Muscle of leg (tissue), 11 donors: ENCODE results near the gene YTHDF2. TPM values are rescaled to one million over a fixed set of nuclear protein-coding genes. Genes with fewer than 3 reads are reported as not detected.
"Not testable (repeated sequence)": the region's sequence is repeated elsewhere in the genome, so short reads cannot be mapped to it uniquely, and the experiment has no call there.

Experiments
- DNase-seq: peaks from one replicate; pipeline ENCODE4 v3.0.0; 2013
- H3K27ac ChIP-seq: one replicate; pipeline ENCODE4 v1.5.1; 2013; ENCODE audit warnings: mild to moderate bottlenecking, low read length, control low read depth
- H3K27me3 ChIP-seq: one replicate; pipeline ENCODE4 v1.6.1; 2013; ENCODE audit warnings: low read length; ENCODE audit not compliant: control insufficient read depth, insufficient read depth
- H3K36me3 ChIP-seq: one replicate; pipeline ENCODE4 v1.6.1; 2013; ENCODE audit warnings: low read length; ENCODE audit not compliant: control insufficient read depth, insufficient read depth
- H3K4me1 ChIP-seq: one replicate; pipeline ENCODE4 v1.6.1; 2013; ENCODE audit warnings: low read length; ENCODE audit not compliant: control insufficient read depth, insufficient read depth
- H3K4me3 ChIP-seq: one replicate; pipeline ENCODE4 v1.5.1; 2013; ENCODE audit warnings: low read length, control low read depth
- H3K9me3 ChIP-seq: replicated peaks from 2 replicates; pipeline ENCODE4 v1.6.1; 2013; ENCODE audit warnings: low read depth, low read length; ENCODE audit not compliant: control insufficient read depth
- WGBS: methylation state at CpG from one replicate; pipeline ENCODE4 v1.1.5; 2013; ENCODE audit warnings: missing lambda C conversion rate; ENCODE audit not compliant: insufficient coverage; 5-methylcytosine and 5-hydroxymethylcytosine counted together
- polyA plus RNA-seq, 8 donors: library from polyadenylated mRNA; unstranded; fragments of 120-200 nt; gene quantifications; one replicate each; pipeline versions ENCODE4 v1.2.1 to v1.2.3, GENCODE V29; 2013; ENCODE audit warnings: inconsistent platforms in 1 of 8, low replicate concordance in 1 of 8; ENCODE audit not compliant: insufficient read length in 8 of 8, insufficient read depth in 1 of 8
- total RNA-seq: library from RNA; stranded (reverse); fragments of 120-200 nt; gene quantifications from one replicate; pipeline ENCODE4 v1.2.4, GENCODE V29; 2013

The YTHDF2 gene
- total and polyA plus RNA-seq, 9 donors, result 39.7 to 57.4 (median 50.2) TPM

DNA sequence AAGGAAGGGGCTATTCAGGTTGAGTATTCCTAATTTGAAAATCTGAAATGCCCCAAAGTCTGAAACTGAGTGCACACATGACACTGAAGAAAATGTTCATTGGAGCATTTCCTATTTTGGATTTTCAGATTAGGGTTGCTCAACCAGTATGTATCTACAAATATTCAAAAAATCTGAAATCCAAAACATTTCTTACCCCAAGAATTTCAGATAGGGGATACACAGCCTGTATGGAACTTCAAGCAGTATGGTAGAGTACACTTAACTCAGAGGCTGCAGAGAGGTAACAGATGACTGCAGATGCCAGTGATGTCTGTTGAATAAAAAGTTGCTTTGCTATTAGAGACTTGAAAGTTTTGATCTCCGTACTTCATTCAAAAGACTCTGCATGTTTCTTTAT is 19.0 kb downstream of the YTHDF2 start:
- Histone ChIP-seq H3K4me1 (no peaks in the 10 kb centered on the region), H3K27me3 (no peaks in the 10 kb centered on the region), H3K36me3 (peaks cover 30% of the 10 kb centered on the region), H3K27ac (no peak overlapping the region), H3K4me3 (no peak overlapping the region), H3K9me3 (no peaks in the 10 kb centered on the region)
- WGBS, result no CpG with 5 or more reads among the region's 1 CpG
- no peak for DNase-seq

DNA sequence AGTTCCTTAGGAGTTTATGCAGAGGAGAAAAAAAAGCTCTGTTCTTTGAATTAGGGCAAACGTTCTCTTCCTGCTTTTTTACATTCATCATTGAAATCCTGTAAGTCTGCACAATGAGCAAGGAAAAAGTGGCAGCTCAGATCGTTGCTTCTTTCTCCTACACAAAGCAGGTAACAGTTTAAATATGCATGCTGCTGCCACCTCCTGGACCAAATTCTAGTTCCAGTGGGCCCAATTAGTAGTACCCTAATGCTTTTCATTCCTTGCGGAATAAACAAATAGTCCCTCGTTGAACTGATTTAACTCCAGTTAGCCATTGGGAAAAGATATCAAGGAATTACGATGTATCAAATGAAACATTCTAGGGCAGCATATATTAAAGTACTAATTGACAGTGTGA is 20.1 kb downstream of the YTHDF2 start:
- no peak overlapping the region for H3K4me3 ChIP-seq
- H3K27ac ChIP-seq, result no peak overlapping the region
- 11% methylated on average over 1 of the region's 5 CpGs for WGBS
- DNase-seq, result no peak
- no peaks in the 10 kb centered on the region for H3K9me3 ChIP-seq
- no peaks in the 10 kb centered on the region for H3K27me3 ChIP-seq
- no peaks in the 10 kb centered on the region for H3K4me1 ChIP-seq
- H3K36me3 ChIP-seq, result peaks cover 31% of the 10 kb centered on the region

DNA sequence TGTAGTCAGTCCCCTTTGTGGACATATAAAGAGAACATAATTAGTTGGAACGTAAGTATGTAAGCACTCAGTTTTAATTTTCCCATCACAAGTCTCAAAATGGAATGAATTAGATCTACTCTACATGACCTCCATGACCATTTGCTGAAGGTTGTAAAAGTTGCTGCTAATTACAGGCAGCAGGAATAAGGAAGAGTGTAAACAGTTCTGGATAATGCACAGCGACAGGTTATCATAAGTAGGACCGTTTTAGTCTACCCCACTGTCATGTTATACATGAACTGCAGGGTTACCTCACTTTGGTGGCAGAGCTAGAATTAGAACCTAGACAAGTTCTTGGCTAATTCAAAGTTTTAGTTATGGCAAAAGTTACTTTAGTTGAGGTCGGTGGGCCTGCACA is 21.7 kb downstream of the YTHDF2 start:
- DNase-seq, result no peak
- WGBS, result 64% methylated on average over 2 of the region's 4 CpGs
- no peaks in the 10 kb centered on the region for H3K9me3 ChIP-seq
- no peak overlapping the region for H3K4me3 ChIP-seq
- no peaks in the 10 kb centered on the region for H3K4me1 ChIP-seq
- peaks cover 31% of the 10 kb centered on the region for H3K36me3 ChIP-seq
- no peak overlapping the region for H3K27ac ChIP-seq
- H3K27me3 ChIP-seq, result no peaks in the 10 kb centered on the region

- peaks cover 24% of the 10 kb centered on the region for H3K36me3 ChIP-seq
- no peaks in the 10 kb centered on the region for H3K9me3 ChIP-seq
- H3K4me3 ChIP-seq, result no peak overlapping the region
- H3K27ac ChIP-seq, result no peak overlapping the region
- H3K27me3 ChIP-seq, result no peaks in the 10 kb centered on the region
- no CpG with 5 or more reads among the region's 3 CpGs for WGBS
- no peak for DNase-seq
- H3K4me1 ChIP-seq, result no peaks in the 10 kb centered on the region
Measured at GRCh38 chr1:28759257-28759656, 22.5 kb downstream of the YTHDF2 start.

DNA sequence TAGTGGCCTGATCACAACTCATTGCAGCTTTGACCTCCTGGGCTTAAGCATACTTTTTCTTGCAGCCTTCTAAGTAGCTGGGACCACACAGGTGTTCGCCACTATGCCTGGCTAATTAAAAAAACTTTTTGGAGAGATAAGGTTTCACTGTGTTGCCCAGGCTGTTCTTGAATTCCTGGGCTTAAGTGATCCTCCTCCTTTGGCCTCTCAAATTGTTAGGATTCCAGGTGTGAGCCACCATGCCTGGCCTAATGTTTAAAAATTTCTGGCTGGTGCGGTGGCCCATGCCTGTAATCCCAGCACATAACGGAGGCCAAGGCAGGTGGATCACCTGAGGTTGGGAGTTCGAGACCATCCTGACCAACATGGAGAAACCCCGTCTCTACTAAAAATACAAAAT is 24.4 kb downstream of the YTHDF2 start:
- H3K4me3 ChIP-seq, result no peak overlapping the region
- H3K36me3 ChIP-seq, result peaks cover 33% of the 10 kb centered on the region
- H3K9me3 ChIP-seq, result no peaks in the 10 kb centered on the region
- no peak for DNase-seq
- H3K27ac ChIP-seq, result no peak overlapping the region
- 93% methylated on average over 2 of the region's 5 CpGs for WGBS
- no peaks in the 10 kb centered on the region for H3K27me3 ChIP-seq
- H3K4me1 ChIP-seq, result no peaks in the 10 kb centered on the region

DNA sequence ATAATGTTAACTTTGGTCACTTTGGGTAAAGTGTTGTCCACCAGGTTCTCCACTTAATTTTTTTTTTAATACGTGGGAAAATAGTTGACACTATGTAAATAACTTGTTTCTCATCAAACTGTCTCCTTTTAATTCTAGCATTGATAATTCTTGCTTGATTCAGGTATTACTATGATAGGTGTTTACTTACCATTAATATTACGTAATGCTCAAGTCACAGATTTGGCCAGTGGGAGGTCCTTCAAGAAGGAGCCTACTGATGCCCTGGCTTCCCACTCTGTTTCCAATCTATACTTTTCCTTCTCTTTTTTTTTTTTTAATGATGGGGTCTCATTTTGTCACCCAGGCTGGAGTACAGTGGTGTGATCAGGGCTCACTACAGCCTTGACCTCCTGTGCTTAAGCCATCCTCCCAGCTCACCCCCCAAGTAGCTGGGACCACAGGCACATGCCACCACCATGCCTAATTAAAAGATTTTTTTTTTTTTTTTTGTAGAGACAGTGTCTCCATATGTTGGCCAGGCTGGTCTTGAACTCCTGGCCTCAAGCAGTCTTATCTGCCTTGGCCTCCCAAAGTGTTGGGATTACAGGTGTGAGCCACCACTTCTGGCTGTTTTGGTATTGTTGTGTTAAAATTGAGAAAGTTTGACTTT is 29.9 kb downstream of the YTHDF2 start:
- DNase-seq, result no peak
- Histone ChIP-seq H3K27me3 (no peaks in the 10 kb centered on the region), H3K4me3 (no peak overlapping the region), H3K9me3 (no peaks in the 10 kb centered on the region), H3K36me3 (peaks cover 25% of the 10 kb centered on the region), H3K4me1 (no peaks in the 10 kb centered on the region), H3K27ac (no peak overlapping the region)
- no CpG with 5 or more reads among the region's 2 CpGs for WGBS

GRCh38 chr1:28770601-28771165 is 33.9 kb downstream of the YTHDF2 start:
- no peak for DNase-seq
- Histone ChIP-seq H3K36me3 (peaks cover 18% of the 10 kb centered on the region), H3K27ac (no peak overlapping the region), H3K27me3 (no peaks in the 10 kb centered on the region), H3K4me1 (peaks cover 9% of the 10 kb centered on the region), H3K9me3 (no peaks in the 10 kb centered on the region), H3K4me3 (no peak overlapping the region)
- WGBS, result no CpG with 5 or more reads among the region's 3 CpGs

- not testable (repeated sequence) for DNase-seq, H3K4me1 ChIP-seq
- 90% methylated on average over 3 of the region's 10 CpGs for WGBS
Measured at GRCh38 chr1:28771921-28772320, 35.2 kb downstream of the YTHDF2 start.

GRCh38 chr1:28773105-28773504 is 36.4 kb downstream of the YTHDF2 start:
- peaks cover 12% of the 10 kb centered on the region for H3K36me3 ChIP-seq
- no peak overlapping the region for H3K4me3 ChIP-seq
- no peak overlapping the region for H3K27ac ChIP-seq
- H3K9me3 ChIP-seq, result no peaks in the 10 kb centered on the region
- H3K4me1 ChIP-seq, result peaks cover 9% of the 10 kb centered on the region
- 93% methylated on average over 2 of the region's 3 CpGs for WGBS
- H3K27me3 ChIP-seq, result no peaks in the 10 kb centered on the region
- no peak for DNase-seq

More at GRCh38 chr1:28771921-28772320, 35.2 kb downstream of the YTHDF2 start:
- H3K27me3 ChIP-seq, H3K9me3 ChIP-seq, H3K4me3 ChIP-seq, H3K27ac ChIP-seq: not testable (repeated sequence)
- peaks cover 12% of the 10 kb centered on the region for H3K36me3 ChIP-seq

GRCh38 chr1:28775121-28775942 is 38.6 kb downstream of the YTHDF2 start:
- 11% methylated on average over 36 of the region's 39 CpGs for WGBS
- Histone ChIP-seq H3K9me3 (no peaks in the 10 kb centered on the region), H3K4me3 (peak overlapping the region; percentile 38), H3K27me3 (no peaks in the 10 kb centered on the region), H3K36me3 (peaks cover 4% of the 10 kb centered on the region), H3K27ac (peak overlapping the region; percentile 59), H3K4me1 (peaks cover 9% of the 10 kb centered on the region)
- DNase-seq, result peak; percentile 87
